Peyer's patch (tissue), 4 donors: Measurements from ENCODE around the gene NR1I3.

Experiments used
- CTCF ChIP-seq, 6 experiments: fragments of 450-650 bp in 4 of 6; fragments of 200-600 bp in 2 of 6; sonication (generic) in 1 of 6; IDR thresholded peaks; one replicate each; pipeline ENCODE4 v1.5.1; 2017 to 2019; ENCODE audit warnings: antibody characterized with exemption in 6 of 6, mild to moderate bottlenecking in 3 of 6, moderate library complexity in 1 of 6
- POLR2A ChIP-seq, 2 donors: fragments of 450-650 bp; IDR thresholded peaks; one replicate each; pipeline ENCODE4 v1.5.1; 2017; ENCODE audit warnings: antibody characterized with exemption in 2 of 2, mild to moderate bottlenecking in 2 of 2, moderate library complexity in 2 of 2

DNA sequence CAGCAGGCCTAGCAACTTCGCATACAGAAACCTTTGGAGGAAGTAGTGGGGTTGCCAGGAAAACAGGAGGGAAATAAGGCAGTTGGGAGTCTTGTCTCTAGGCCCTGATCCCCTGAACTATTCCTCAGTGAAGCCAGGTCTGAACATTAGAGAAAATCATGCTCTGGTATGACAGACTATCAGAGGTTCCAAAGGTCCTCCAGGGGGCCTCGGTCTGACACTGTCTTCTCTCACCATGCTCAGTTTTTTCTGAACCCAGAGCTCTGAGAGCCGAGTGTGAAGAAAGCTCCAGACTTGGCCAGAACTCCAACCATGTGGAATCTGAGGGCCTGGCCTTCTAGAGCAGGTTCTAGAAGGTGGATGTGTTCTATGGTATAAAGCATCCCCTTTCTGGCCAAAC lies 8.1 kb downstream of the NR1I3 start:
- no peak for TF ChIP-seq CTCF (IDR thresholded peaks at IDR 0.05)
- TF ChIP-seq POLR2A (IDR thresholded peaks at IDR 0.05), result no peak
